Measurements from ENCODE around the gene KIAA1328.
"Not testable (repeated sequence)": the region's sequence is repeated elsewhere in the genome, so short reads cannot be mapped to it uniquely, and the experiment has no call there.

DNA sequence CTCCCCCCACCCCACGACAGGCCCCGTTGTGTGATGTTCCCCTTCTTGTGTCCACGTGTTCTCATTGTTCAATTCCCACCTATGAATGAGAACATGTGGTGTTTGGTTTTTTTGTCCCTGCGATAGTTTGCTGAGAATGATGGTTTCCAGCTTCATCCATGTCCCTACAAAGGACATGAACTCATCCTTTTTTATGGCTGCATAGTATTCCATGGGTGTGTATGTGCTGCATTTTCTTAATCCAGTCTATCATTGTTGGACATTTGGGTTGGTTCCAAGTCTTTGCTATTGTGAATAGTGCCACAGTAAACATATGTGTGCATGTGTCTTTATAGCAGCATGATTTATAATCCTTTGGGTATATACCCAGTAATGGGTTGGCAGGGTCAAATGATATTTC, 80.4 kb downstream of the KIAA1328 start:
- TF ChIP-seq, protein P1, sequence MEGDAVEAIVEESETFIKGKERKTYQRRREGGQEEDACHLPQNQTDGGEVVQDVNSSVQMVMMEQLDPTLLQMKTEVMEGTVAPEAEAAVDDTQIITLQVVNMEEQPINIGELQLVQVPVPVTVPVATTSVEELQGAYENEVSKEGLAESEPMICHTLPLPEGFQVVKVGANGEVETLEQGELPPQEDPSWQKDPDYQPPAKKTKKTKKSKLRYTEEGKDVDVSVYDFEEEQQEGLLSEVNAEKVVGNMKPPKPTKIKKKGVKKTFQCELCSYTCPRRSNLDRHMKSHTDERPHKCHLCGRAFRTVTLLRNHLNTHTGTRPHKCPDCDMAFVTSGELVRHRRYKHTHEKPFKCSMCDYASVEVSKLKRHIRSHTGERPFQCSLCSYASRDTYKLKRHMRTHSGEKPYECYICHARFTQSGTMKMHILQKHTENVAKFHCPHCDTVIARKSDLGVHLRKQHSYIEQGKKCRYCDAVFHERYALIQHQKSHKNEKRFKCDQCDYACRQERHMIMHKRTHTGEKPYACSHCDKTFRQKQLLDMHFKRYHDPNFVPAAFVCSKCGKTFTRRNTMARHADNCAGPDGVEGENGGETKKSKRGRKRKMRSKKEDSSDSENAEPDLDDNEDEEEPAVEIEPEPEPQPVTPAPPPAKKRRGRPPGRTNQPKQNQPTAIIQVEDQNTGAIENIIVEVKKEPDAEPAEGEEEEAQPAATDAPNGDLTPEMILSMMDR (IDR thresholded peaks at IDR 0.05), result not testable (repeated sequence)
- not testable (repeated sequence) for TF ChIP-seq POLR2A (IDR thresholded peaks at IDR 0.05)
